ENCODE measurements around the gene TRIM49C.
"Not testable (repeated sequence)": the region's sequence is repeated elsewhere in the genome, so short reads cannot be mapped to it uniquely, and the experiment has no call there.

The TRIM49C gene

GRCh38 chr11:90030806-90031205, at the start of gene TRIM49C:
Gene TRIM49C, plus strand, starts transcription at chr11:90031106. Its CDS starts 4,106 bp downstream, at chr11:90035212.
- not testable (repeated sequence) for DNase-seq (ENCODE audit: low read depth)

GRCh38 chr11:90024184-90024583, 6.7 kb upstream of the TRIM49C start:
- not testable (repeated sequence) for DNase-seq (ENCODE audit: low read depth)

GRCh38 chr11:90051591-90052209, 20.8 kb downstream of the TRIM49C start:
- DNase-seq (ENCODE audit: low read depth), result not testable (repeated sequence)

- DNase-seq (ENCODE audit: low read depth), result not testable (repeated sequence)
These were observed 21.4 kb downstream of the TRIM49C start for GRCh38 chr11:90052311-90052710.

- not testable (repeated sequence) for DNase-seq (ENCODE audit: low read depth)
These were observed 22.6 kb downstream of the TRIM49C start for GRCh38 chr11:90053545-90053944.

- DNase-seq (ENCODE audit: low read depth), result not testable (repeated sequence)
These were observed 54.7 kb downstream of the TRIM49C start, which contains the start of gene UBTFL1 for GRCh38 chr11:90085650-90086049. Gene UBTFL1, plus strand, starts transcription at chr11:90085950. Its CDS starts 0 bp downstream, at chr11:90085950.

- DNase-seq (ENCODE audit: low read depth), result not testable (repeated sequence)
These were observed 57.8 kb downstream of the TRIM49C start for GRCh38 chr11:90088731-90089130.
